DOHH2 (cell line): ENCODE data around the gene CEP95.

Source experiments
- H3F3A ChIP-seq: fragments of 200-600 bp; sonication (generic), shearing (Covaris generic); 2 replicates; pipeline ENCODE4 v1.6.0; 2016; ENCODE audit warnings: antibody characterized with exemption, mild to moderate bottlenecking; ENCODE audit not compliant: control insufficient read depth, insufficient read depth
- H3K27ac ChIP-seq: fragments of 200-600 bp; sonication (generic); 2 replicates; pipeline ENCODE4 v1.5.1; 2014; ENCODE audit warnings: low read depth, mild to moderate bottlenecking, low read length, moderate library complexity
- H3K27me3 ChIP-seq: fragments of 200-600 bp; sonication (generic); 2 replicates; pipeline ENCODE4 v1.6.1; 2014; ENCODE audit warnings: mild to moderate bottlenecking, low read length, mixed read lengths; ENCODE audit not compliant: control insufficient read depth
- H3K36me3 ChIP-seq: fragments of 200-600 bp; sonication (generic); 2 replicates; pipeline ENCODE4 v1.6.1; 2014; ENCODE audit warnings: mild to moderate bottlenecking, low read length, moderate library complexity, mixed read lengths; ENCODE audit not compliant: control insufficient read depth
- H3K4me1 ChIP-seq: fragments of 200-600 bp; sonication (generic); 2 replicates; pipeline ENCODE4 v1.6.1; 2014; ENCODE audit warnings: mild to moderate bottlenecking, low read length, mixed read lengths; ENCODE audit not compliant: control insufficient read depth
- H3K4me2 ChIP-seq: fragments of 200-600 bp; sonication (generic); 2 replicates; pipeline ENCODE4 v1.6.0; 2014; ENCODE audit warnings: mild to moderate bottlenecking, low read length, moderate library complexity
- H3K4me3 ChIP-seq: fragments of 200-600 bp; sonication (generic); 2 replicates; pipeline ENCODE4 v1.5.1; 2014; ENCODE audit warnings: mild to moderate bottlenecking, low read length, mixed read lengths
- H3K79me2 ChIP-seq: fragments of 200-600 bp; sonication (generic); 2 replicates; pipeline ENCODE4 v1.6.1; 2014; ENCODE audit warnings: mild to moderate bottlenecking, low read length, mixed read lengths; ENCODE audit not compliant: control insufficient read depth
- H3K9me2 ChIP-seq: fragments of 200-600 bp; sonication (generic); replicated peaks from 2 replicates; pipeline ENCODE4 v1.6.1; 2014; ENCODE audit warnings: mild to moderate bottlenecking, low read length, mixed read lengths; ENCODE audit not compliant: control insufficient read depth
- H3K9me3 ChIP-seq: fragments of 200-600 bp; sonication (generic); 2 replicates; pipeline ENCODE4 v1.6.1; 2014; ENCODE audit warnings: antibody characterized with exemption, low read length, mixed read lengths; ENCODE audit not compliant: control insufficient read depth, insufficient read depth
- H4K20me1 ChIP-seq: fragments of 200-600 bp; sonication (generic); 2 replicates; pipeline ENCODE4 v1.6.0; 2014; ENCODE audit warnings: low read depth, mild to moderate bottlenecking, antibody characterized with exemption, low read length, moderate library complexity; ENCODE audit not compliant: control insufficient read depth, insufficient read depth
- CTCF ChIP-seq: fragments of 200-600 bp; sonication (generic); IDR thresholded peaks from one replicate; pipeline ENCODE4 v1.5.1; 2014; ENCODE audit warnings: antibody characterized with exemption, mild to moderate bottlenecking, low read depth, low read length; ENCODE audit not compliant: poor library complexity, severe bottlenecking
- EZH2phosphoT487 ChIP-seq: fragments of 200-600 bp; sonication (generic); IDR thresholded peaks from 2 replicates; pipeline ENCODE4 v1.6.1; 2017; ENCODE audit warnings: borderline replicate concordance, mild to moderate bottlenecking, antibody characterized with exemption, low read length, moderate library complexity, mixed read lengths

The CEP95 gene

GRCh38 chr17:64506576-64507412 is at the start of gene CEP95:
Gene CEP95, plus strand, starts transcription at chr17:64506977. Its CDS starts 121 bp downstream, at chr17:64507098.
- TF ChIP-seq EZH2phosphoT487 (no peak), CTCF (no peak)
- H3K27me3 ChIP-seq: no peaks in the 10 kb centered on the region
- H4K20me1 ChIP-seq: peaks cover 44% of the 10 kb centered on the region
- no peaks in the 10 kb centered on the region for H3K9me3 ChIP-seq
- peak within 1 kb of the TSS; percentile 93 for H3K4me2 ChIP-seq
- H3K9me2 ChIP-seq: no peaks in the 10 kb centered on the region
- H3F3A ChIP-seq: peaks cover 37% of the 10 kb centered on the region
- H3K4me3 ChIP-seq: peak within 1 kb of the TSS; percentile 100
- H3K27ac ChIP-seq: peak within 1 kb of the TSS; percentile 89
- H3K4me1 ChIP-seq: peaks cover 45% of the 10 kb centered on the region
- peaks cover 86% of the 10 kb centered on the region for H3K36me3 ChIP-seq
- peaks cover 81% of the 10 kb centered on the region for H3K79me2 ChIP-seq

- Histone ChIP-seq H3K79me2 (peaks cover 47% of the 10 kb centered on the region), H3K9me2 (no peaks in the 10 kb centered on the region), H4K20me1 (no peaks in the 10 kb centered on the region), H3F3A (peaks cover 23% of the 10 kb centered on the region), H3K9me3 (no peaks in the 10 kb centered on the region), H3K4me3 (peak overlapping the region; percentile 74), H3K27me3 (no peaks in the 10 kb centered on the region), H3K27ac (peak overlapping the region; percentile 99), H3K36me3 (peaks cover 78% of the 10 kb centered on the region), H3K4me2 (peak overlapping the region; percentile 93), H3K4me1 (peaks cover 64% of the 10 kb centered on the region)
- TF ChIP-seq EZH2phosphoT487 (no peak), CTCF (no peak)
These were observed 49.6 kb upstream of the CEP95 start for GRCh38 chr17:64457156-64457555.

GRCh38 chr17:64458756-64459155 is 48.0 kb upstream of the CEP95 start:
- no peaks in the 10 kb centered on the region for H3K9me2 ChIP-seq

More at GRCh38 chr17:64458756-64459155, 48.0 kb upstream of the CEP95 start:
- H3K4me3 ChIP-seq: no peak overlapping the region
- no peaks in the 10 kb centered on the region for H3K9me3 ChIP-seq
- no peak overlapping the region for H3K4me2 ChIP-seq
- H3K27me3 ChIP-seq: no peaks in the 10 kb centered on the region
- peaks cover 72% of the 10 kb centered on the region for H3K36me3 ChIP-seq
- H4K20me1 ChIP-seq: no peaks in the 10 kb centered on the region
- H3K27ac ChIP-seq: no peak overlapping the region; the same call in 1 of the 2 replicates
- peaks cover 49% of the 10 kb centered on the region for H3K4me1 ChIP-seq
- peaks cover 19% of the 10 kb centered on the region for H3F3A ChIP-seq
- TF ChIP-seq EZH2phosphoT487 (no peak), CTCF (no peak)
- peaks cover 33% of the 10 kb centered on the region for H3K79me2 ChIP-seq
